Esophagus squamous epithelium (tissue), 4 donors: ENCODE data around the gene SHANK3.
A peak's percentile ranks its signal among the peaks of the same experiment; 100 is the strongest.

Experiments used
- POLR2A ChIP-seq, 4 donors: fragments of 450-650 bp; IDR thresholded peaks; one replicate each; pipeline ENCODE4 v1.6.1; 2017; ENCODE audit warnings: antibody characterized with exemption in 4 of 4, mild to moderate bottlenecking in 4 of 4, moderate library complexity in 3 of 4
- TF ChIP-seq, protein P1 (sequence below), 6 experiments: fragments of 450-650 bp in 4 of 6; fragments of 200-600 bp in 2 of 6; sonication (generic) in 2 of 6; IDR thresholded peaks; one replicate each; pipeline ENCODE4 v1.5.1; 2016 to 2019; ENCODE audit warnings: antibody characterized with exemption in 6 of 6, mild to moderate bottlenecking in 4 of 6, moderate library complexity in 4 of 6

DNA sequence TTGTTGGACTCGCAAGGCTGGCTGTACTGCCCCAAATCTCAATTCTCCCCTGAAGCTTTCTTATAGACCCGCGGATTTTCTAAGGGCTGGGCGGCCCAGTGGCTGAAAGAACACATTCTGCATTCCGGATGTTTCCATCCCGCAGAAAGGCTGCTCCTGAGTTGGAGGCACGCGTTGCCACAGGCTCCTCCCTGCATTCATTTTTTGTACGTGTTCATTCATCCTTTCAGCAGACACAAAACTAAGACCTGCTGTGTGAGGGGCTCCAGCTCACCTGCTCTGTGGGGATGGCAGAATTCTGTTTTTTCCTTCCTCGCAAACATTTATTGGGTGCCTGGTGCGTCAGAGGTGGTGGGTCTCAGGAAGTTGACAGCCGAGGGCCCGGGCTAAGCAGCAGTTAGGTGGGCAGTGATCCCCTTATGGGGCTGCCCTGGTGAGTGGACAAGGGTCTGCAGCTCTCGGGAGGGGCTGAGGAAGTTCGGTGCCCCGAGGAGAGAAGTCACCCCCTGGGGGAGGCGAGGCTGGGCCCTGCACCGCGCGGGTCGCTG lies 23.7 kb downstream of the SHANK3 start:
- TF ChIP-seq, protein P1, sequence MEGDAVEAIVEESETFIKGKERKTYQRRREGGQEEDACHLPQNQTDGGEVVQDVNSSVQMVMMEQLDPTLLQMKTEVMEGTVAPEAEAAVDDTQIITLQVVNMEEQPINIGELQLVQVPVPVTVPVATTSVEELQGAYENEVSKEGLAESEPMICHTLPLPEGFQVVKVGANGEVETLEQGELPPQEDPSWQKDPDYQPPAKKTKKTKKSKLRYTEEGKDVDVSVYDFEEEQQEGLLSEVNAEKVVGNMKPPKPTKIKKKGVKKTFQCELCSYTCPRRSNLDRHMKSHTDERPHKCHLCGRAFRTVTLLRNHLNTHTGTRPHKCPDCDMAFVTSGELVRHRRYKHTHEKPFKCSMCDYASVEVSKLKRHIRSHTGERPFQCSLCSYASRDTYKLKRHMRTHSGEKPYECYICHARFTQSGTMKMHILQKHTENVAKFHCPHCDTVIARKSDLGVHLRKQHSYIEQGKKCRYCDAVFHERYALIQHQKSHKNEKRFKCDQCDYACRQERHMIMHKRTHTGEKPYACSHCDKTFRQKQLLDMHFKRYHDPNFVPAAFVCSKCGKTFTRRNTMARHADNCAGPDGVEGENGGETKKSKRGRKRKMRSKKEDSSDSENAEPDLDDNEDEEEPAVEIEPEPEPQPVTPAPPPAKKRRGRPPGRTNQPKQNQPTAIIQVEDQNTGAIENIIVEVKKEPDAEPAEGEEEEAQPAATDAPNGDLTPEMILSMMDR (IDR thresholded peaks at IDR 0.05), result peak in 1 of 6 experiments; percentile 37
- no peak for TF ChIP-seq POLR2A (IDR thresholded peaks at IDR 0.05)
